Small intestine (tissue), 7 donors: Measurements from ENCODE around the gene CPNE8. TPM values are rescaled to one million over a fixed set of nuclear protein-coding genes. Genes with fewer than 3 reads are reported as not detected.

Experiments used
- DNase-seq, 2 donors: peaks; one replicate each; pipeline versions ENCODE4 v3.0.0 to v3.0.0-alpha.2; 2013
- FAIRE-seq: peaks from 2 replicates; lab custom pipeline; 2012; peaks lifted over from hg19 to GRCh38; lab: Jason Lieb, UNC
- H3K27ac ChIP-seq, 3 donors: one replicate each; pipeline ENCODE4 v1.5.1; 2013; ENCODE audit warnings: low read length in 2 of 3, mild to moderate bottlenecking in 2 of 3, control low read depth in 1 of 3, inconsistent platforms in 1 of 3, low read depth in 1 of 3, moderate library complexity in 1 of 3
- H3K27me3 ChIP-seq, 3 donors: one replicate each; pipeline ENCODE4 v1.6.1; 2013; ENCODE audit warnings: low read length in 3 of 3, inconsistent platforms in 1 of 3; ENCODE audit not compliant: control insufficient read depth in 3 of 3, insufficient read depth in 3 of 3
- H3K36me3 ChIP-seq, 3 donors: one replicate each; pipeline ENCODE4 v1.6.1; 2013; ENCODE audit warnings: low read length in 3 of 3, inconsistent platforms in 1 of 3, low read depth in 1 of 3, mild to moderate bottlenecking in 1 of 3, moderate library complexity in 1 of 3; ENCODE audit not compliant: control insufficient read depth in 3 of 3, insufficient read depth in 2 of 3
- H3K4me1 ChIP-seq, 3 donors: one replicate each; pipeline ENCODE4 v1.6.1; 2013; ENCODE audit warnings: low read length in 2 of 3, inconsistent platforms in 1 of 3, low read depth in 1 of 3, mild to moderate bottlenecking in 1 of 3, moderate library complexity in 1 of 3; ENCODE audit not compliant: control insufficient read depth in 3 of 3, insufficient read depth in 2 of 3
- H3K4me3 ChIP-seq, 3 donors: one replicate each; pipeline ENCODE4 v1.5.1; 2013; ENCODE audit warnings: low read length in 3 of 3, control low read depth in 1 of 3, inconsistent platforms in 1 of 3, low read depth in 1 of 3, mild to moderate bottlenecking in 1 of 3, moderate library complexity in 1 of 3
- H3K9me3 ChIP-seq, 2 donors: one replicate each; pipeline ENCODE4 v1.6.1; 2013; ENCODE audit warnings: low read depth in 1 of 2, low read length in 1 of 2; ENCODE audit not compliant: control insufficient read depth in 2 of 2, insufficient read depth in 1 of 2
- WGBS, 3 donors: extraction: QIAGEN DNeasy Blood & Tissue Kit; methylation state at CpG; one replicate each; pipeline ENCODE4 v1.1.7; 2013; 5-methylcytosine and 5-hydroxymethylcytosine counted together
- polyA plus RNA-seq, 4 donors: library from polyadenylated mRNA; stranded (reverse) in 3 of 4; unstranded in 1 of 4; fragments of 200-250 nt in 3 of 4; fragments of 120-200 nt in 1 of 4; gene quantifications; one replicate each; pipeline versions ENCODE4 v1.2.1 to v1.2.3, GENCODE V29; 2013
- donor health status: healthy with polysubstance abuse.
- donor health status: control.
- donor health status: control.
- donor health status: Bipolar disorder and iron deficiency.
- donor health status: healthy.

Gene CPNE8
- polyA plus RNA-seq, 4 donors: 0.22 to 8.4 (median 3.1) TPM

GRCh38 chr12:38785381-38785780, 120.0 kb downstream of the CPNE8 start:
- 21 to 57% (median 24%) methylated on average over 1 of the region's 1 CpG for WGBS, 3 donors
- Histone ChIP-seq H3K4me1 (no peaks in the 10 kb centered on the region), H3K36me3 (no peaks in the 10 kb centered on the region), H3K4me3 (no peak overlapping the region), H3K27me3 (no peaks in the 10 kb centered on the region), H3K9me3 (no peaks in the 10 kb centered on the region), H3K27ac (no peak overlapping the region)
- DNase-seq (no peak), FAIRE-seq (no peak)

DNA sequence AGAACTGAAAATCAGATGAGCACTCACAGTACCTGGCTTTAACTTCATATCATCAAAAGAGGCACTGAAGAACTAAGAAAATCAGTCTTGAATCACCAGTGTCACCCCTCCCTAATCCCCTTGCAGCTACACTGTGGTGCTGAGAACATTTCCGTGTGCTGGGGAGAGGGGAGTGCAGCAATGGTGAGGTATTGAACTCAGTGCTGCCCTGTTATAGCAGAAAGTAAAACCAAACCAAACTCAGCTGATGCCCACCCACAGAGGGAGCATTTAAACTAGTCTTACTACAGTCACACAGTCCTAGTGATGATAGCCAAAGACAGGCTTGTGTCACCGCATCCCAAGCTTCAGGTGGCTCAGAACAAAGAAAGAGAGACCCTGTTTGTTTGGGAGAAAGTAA, 122.1 kb downstream of the CPNE8 start:
- FAIRE-seq (no peak), DNase-seq (no peak)
- Histone ChIP-seq H3K36me3 (no peaks in the 10 kb centered on the region), H3K9me3 (no peaks in the 10 kb centered on the region), H3K27me3 (no peaks in the 10 kb centered on the region), H3K4me3 (no peak overlapping the region), H3K27ac (no peak overlapping the region), H3K4me1 (no peaks in the 10 kb centered on the region)
- WGBS, 3 donors: 62 to 83% (median 81%) methylated on average over 2 of the region's 2 CpGs

GRCh38 chr12:38782359-38782758, 123.0 kb downstream of the CPNE8 start:
- DNase-seq (no peak), FAIRE-seq (no peak)
- no peaks in the 10 kb centered on the region for H3K4me1 ChIP-seq
- no peaks in the 10 kb centered on the region for H3K36me3 ChIP-seq
- H3K27ac ChIP-seq: no peak overlapping the region
- no peaks in the 10 kb centered on the region for H3K9me3 ChIP-seq
- no peak overlapping the region for H3K4me3 ChIP-seq
- H3K27me3 ChIP-seq: no peaks in the 10 kb centered on the region

GRCh38 chr12:38776647-38777046, 128.7 kb downstream of the CPNE8 start:
- WGBS, 3 donors: 87 to 97% (median 87%) methylated on average over 1 of the region's 1 CpG
- Histone ChIP-seq H3K4me1 (no peaks in the 10 kb centered on the region), H3K36me3 (no peaks in the 10 kb centered on the region), H3K27me3 (no peaks in the 10 kb centered on the region), H3K27ac (no peak overlapping the region), H3K9me3 (no peaks in the 10 kb centered on the region), H3K4me3 (no peak overlapping the region)
- DNase-seq (no peak), FAIRE-seq (no peak)

- H3K27me3 ChIP-seq: no peaks in the 10 kb centered on the region
- DNase-seq (no peak), FAIRE-seq (no peak)
- H3K4me3 ChIP-seq: no peak overlapping the region
- H3K27ac ChIP-seq: no peak overlapping the region
- H3K9me3 ChIP-seq: no peaks in the 10 kb centered on the region
- H3K4me1 ChIP-seq: no peaks in the 10 kb centered on the region
- no peaks in the 10 kb centered on the region for H3K36me3 ChIP-seq
Observed at GRCh38 chr12:38775457-38775856, 129.9 kb downstream of the CPNE8 start.

DNA sequence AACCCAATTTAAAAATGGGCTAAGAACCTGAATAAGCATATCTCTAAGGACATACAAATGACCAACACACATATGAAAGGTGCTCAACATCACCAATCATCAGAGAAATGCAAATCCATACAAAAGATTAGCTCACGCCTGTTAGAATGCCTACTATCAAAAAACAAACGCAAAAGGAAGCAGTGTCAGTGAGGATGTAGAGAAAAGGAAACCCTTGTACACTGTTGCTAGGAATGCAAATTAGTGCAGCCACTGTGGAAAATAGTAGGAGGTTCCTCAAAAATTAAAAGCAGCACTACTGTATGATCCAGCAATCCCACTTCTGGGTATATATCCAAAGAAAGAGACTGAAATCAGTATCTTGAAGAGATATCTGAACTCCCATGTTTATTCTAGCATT, 133.0 kb downstream of the CPNE8 start:
- Histone ChIP-seq H3K27ac (no peak overlapping the region), H3K27me3 (no peaks in the 10 kb centered on the region), H3K4me3 (no peak overlapping the region), H3K9me3 (no peaks in the 10 kb centered on the region), H3K4me1 (no peaks in the 10 kb centered on the region), H3K36me3 (no peaks in the 10 kb centered on the region)
- DNase-seq (no peak), FAIRE-seq (no peak)
- WGBS, 3 donors: 76 to 88% (median 83%) methylated on average over 2 of the region's 2 CpGs

DNA sequence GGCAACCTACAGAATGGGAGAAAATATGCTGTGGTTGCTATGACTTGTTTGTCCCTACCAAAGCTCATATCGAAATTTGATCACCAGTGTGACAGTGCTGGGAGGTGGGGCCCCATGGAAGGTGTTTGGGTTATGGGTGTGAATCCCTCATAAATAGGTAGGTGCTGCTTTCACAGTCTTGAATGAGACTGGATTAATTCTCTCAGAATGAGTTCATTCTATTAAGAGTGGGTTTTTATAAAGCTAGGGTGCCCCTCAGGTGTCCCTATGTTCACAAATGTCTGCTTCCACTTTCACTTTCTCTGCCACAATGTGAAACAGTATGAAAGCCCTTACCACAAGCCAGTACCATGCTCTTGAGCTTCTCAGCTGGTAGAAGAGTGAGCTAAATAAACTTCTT, 133.5 kb downstream of the CPNE8 start:
- no peak for FAIRE-seq
- WGBS, 3 donors: 67 to 90% (median 70%) methylated on average over 1 of the region's 1 CpG
- Histone ChIP-seq H3K27me3 (no peaks in the 10 kb centered on the region), H3K4me1 (no peaks in the 10 kb centered on the region), H3K36me3 (no peaks in the 10 kb centered on the region), H3K27ac (no peak overlapping the region), H3K9me3 (no peaks in the 10 kb centered on the region), H3K4me3 (no peak overlapping the region)
- no peak for DNase-seq

DNA sequence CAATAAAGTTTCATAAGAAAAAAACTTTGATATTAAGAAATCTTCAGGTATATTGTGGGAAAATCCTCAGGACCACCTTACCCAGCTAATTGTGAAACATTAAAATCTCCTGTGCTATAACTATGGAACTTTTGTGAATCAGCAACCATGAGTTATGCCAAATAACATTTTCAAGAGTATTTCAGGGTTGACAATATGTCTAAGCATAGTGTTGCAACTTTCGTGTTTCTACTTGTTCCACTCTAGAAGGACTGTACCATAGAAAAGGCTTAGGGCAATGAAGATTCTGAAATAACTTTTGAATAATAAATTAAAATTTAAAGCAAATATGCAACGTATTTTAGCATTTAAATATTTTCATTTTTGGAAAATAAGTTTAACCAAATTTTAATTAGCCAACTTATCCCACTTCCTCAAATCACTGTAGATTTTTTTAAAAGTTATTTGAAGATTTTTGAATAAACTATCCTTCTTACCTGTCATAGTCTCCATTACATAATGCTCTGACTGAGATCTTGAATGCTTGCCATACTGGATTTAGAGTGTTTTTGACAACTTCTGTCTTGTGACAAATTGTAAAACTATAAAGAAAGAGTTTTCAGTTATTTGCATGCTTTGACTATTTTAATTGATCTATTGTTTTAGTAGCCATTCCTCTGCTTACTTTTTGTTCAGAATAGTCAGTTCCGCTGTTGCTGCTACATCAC, 143.6 kb downstream of the CPNE8 start:
- peaks cover 0 to 2% (median 0%) of the 10 kb centered on the region in 3 donors for H3K36me3 ChIP-seq
- H3K9me3 ChIP-seq: no peaks in the 10 kb centered on the region
- no peaks in the 10 kb centered on the region for H3K4me1 ChIP-seq
- H3K27ac ChIP-seq: no peak overlapping the region
- H3K4me3 ChIP-seq: no peak overlapping the region
- H3K27me3 ChIP-seq: no peaks in the 10 kb centered on the region
- FAIRE-seq (no peak), DNase-seq (no peak)
- 74 to 83% (median 75%) methylated on average over 3 of the region's 3 CpGs for WGBS, 3 donors

DNA sequence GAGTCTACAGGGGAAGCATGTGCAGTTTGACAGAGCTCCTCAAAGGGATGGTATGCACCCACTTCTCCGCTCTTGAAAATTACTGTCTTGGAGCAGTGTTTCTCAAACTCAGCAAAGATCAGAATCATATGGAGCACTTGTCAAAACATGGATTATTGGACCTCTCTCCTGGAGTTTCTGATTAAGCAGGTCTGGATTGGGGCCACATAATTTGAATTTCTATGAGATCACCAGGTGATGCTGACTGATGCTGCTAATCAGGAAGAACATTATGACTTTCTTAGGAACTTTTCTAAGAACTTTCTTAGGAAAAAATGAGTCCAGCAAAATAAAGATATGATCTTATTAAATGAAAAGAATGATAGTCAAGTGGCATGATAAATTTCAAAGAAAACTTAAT, 144.3 kb downstream of the CPNE8 start:
- H3K9me3 ChIP-seq: no peaks in the 10 kb centered on the region
- no peak overlapping the region for H3K27ac ChIP-seq
- no peak overlapping the region for H3K4me3 ChIP-seq
- no peak for FAIRE-seq
- DNase-seq: no peak
- no peaks in the 10 kb centered on the region for H3K27me3 ChIP-seq
- WGBS, 3 donors: 97 to 100% (median 97%) methylated on average over 1 of the region's 1 CpG
- no peaks in the 10 kb centered on the region for H3K4me1 ChIP-seq
- H3K36me3 ChIP-seq: peaks cover 0 to 2% (median 0%) of the 10 kb centered on the region in 3 donors
